ENCODE measurements around the gene ALB. TPM values are rescaled to one million over a fixed set of nuclear protein-coding genes. Genes with fewer than 3 reads are reported as not detected.

ALB gene
- total RNA-seq, 2 experiments from 2014 or later: not detected

DNA sequence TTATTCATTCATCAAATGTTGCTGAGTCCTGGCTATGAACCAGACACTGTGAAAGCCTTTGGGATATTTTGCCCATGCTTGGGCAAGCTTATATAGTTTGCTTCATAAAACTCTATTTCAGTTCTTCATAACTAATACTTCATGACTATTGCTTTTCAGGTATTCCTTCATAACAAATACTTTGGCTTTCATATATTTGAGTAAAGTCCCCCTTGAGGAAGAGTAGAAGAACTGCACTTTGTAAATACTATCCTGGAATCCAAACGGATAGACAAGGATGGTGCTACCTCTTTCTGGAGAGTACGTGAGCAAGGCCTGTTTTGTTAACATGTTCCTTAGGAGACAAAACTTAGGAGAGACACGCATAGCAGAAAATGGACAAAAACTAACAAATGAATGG lies 30.2 kb downstream of the ALB start:
- CTCF ChIA-PET: interaction anchor here (1.0 to 6.4 kb wide), 2 partner anchors 11 to 13 kb away, joined by 3 to 39 read pairs; no protein-coding TSS in a partner anchor
- intact Hi-C loops (cut with micrococcal nuclease): no loop called here
- no peak overlapping the region for H3K27ac Mint-ChIP-seq

DNA sequence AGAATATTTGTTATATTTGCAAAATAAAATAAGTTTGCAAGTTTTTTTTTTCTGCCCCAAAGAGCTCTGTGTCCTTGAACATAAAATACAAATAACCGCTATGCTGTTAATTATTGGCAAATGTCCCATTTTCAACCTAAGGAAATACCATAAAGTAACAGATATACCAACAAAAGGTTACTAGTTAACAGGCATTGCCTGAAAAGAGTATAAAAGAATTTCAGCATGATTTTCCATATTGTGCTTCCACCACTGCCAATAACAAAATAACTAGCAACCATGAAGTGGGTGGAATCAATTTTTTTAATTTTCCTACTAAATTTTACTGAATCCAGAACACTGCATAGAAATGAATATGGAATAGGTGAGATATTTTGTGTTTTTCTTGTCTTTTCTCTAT lies 31.9 kb downstream of the ALB start, which contains the start of gene AFP:
AFP (plus strand) TSS at position 238 of the 400 bp plus-strand sequence; CDS start at position 280, 42 bp downstream.
- Mint-ChIP-seq H3K27me3 (peaks cover 2% of the 10 kb centered on the region), H3K27ac (no peak within 1 kb of the TSS), H3K36me3 (ENCODE audit: low read depth) (no peaks in the 10 kb centered on the region), H3K4me1 (ENCODE audit: low read depth) (no peaks in the 10 kb centered on the region), H3K9me3 (no peaks in the 10 kb centered on the region), H3K4me3 (no peak within 1 kb of the TSS)
- ChIA-PET POLR2A (no interaction called here), CTCF (interaction anchor here (6.4 kb wide), 1 partner anchor 9 kb away, joined by 39 read pairs; no protein-coding TSS in a partner anchor)
- ATAC-seq (no peak), DNase-seq (no peak)
- TF ChIP-seq, protein P1, sequence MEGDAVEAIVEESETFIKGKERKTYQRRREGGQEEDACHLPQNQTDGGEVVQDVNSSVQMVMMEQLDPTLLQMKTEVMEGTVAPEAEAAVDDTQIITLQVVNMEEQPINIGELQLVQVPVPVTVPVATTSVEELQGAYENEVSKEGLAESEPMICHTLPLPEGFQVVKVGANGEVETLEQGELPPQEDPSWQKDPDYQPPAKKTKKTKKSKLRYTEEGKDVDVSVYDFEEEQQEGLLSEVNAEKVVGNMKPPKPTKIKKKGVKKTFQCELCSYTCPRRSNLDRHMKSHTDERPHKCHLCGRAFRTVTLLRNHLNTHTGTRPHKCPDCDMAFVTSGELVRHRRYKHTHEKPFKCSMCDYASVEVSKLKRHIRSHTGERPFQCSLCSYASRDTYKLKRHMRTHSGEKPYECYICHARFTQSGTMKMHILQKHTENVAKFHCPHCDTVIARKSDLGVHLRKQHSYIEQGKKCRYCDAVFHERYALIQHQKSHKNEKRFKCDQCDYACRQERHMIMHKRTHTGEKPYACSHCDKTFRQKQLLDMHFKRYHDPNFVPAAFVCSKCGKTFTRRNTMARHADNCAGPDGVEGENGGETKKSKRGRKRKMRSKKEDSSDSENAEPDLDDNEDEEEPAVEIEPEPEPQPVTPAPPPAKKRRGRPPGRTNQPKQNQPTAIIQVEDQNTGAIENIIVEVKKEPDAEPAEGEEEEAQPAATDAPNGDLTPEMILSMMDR (IDR thresholded peaks at IDR 0.05): no peak
- intact Hi-C loops (cut with micrococcal nuclease): no loop called here

More for the DNA sequence above, 30.2 kb downstream of the ALB start:
- no peaks in the 10 kb centered on the region for H3K4me1 Mint-ChIP-seq (ENCODE audit: low read depth)
- POLR2A ChIA-PET: no interaction called here
- DNase-seq: no peak
- H3K27me3 Mint-ChIP-seq: peaks cover 2% of the 10 kb centered on the region
- no peaks in the 10 kb centered on the region for H3K9me3 Mint-ChIP-seq
- H3K4me3 Mint-ChIP-seq: no peak overlapping the region
- H3K36me3 Mint-ChIP-seq (ENCODE audit: low read depth): no peaks in the 10 kb centered on the region
- no peak for ATAC-seq
- TF ChIP-seq, protein P1 (IDR thresholded peaks at IDR 0.05): peak; percentile 24

DNA sequence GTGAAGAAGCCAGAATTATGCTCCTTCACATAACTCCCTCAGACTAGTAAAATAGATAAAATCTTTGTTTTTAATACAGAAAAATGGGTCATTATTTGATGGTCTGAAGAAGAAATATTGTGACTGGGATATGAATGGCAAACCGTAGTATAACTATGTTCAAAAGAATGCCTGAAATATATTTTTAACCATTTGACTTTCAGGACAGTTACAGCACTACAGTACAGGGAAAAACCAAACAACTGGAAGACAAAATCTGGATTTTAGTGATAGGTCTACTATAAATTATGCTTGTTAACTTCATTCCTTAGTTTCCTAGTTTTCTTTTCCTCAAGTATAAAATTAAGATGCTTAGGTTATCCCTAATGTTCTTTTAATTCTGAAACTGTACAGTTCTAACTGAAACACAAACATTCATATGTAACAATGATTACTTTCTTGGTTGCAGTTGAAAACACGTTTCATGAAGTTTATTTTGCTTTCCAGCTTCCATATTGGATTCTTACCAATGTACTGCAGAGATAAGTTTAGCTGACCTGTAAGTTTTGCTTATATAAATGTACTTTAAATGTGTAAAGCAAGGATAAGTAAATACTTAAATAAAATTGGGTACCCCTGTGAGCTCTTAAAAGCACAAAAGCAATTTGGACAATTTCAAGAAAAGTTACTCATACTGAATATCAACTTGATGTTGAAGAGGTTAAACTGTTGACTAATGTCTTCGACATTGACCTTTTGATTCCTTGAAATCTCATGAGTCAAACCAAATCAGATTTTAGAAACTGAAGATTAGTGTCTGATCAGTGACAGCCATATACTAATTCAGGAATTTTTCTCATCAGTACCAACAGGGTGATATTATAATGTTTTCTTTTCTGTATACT lies 32.8 kb downstream of the ALB start:
- H3K9me3 Mint-ChIP-seq: no peaks in the 10 kb centered on the region
- CTCF ChIA-PET: interaction anchor here (2.4 kb wide), 1 partner anchor 9 kb away, joined by 13 read pairs; no protein-coding TSS in a partner anchor

DNA sequence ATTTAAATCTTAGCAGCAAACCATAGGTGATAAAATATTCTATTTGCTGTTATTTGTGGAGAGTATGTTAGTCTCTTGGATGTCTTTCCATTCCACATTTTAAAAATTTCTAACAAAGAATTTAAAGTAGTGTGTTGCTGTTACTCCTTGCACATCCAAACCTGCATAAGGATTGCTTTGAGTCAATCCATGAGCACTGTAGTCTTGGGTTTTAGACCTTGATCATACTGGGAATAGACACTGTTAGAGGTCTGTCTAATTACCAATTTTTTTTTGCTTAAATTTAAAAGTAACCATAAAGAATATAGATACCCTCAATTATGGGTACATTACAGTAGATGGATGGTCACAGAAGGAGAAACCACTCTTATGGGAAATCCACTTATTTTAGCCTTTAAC lies 33.5 kb downstream of the ALB start:
- intact Hi-C loops (cut with micrococcal nuclease): no loop called here
- DNase-seq: no peak
- Mint-ChIP-seq H3K36me3 (ENCODE audit: low read depth) (no peaks in the 10 kb centered on the region), H3K4me3 (no peak overlapping the region), H3K9me3 (no peaks in the 10 kb centered on the region), H3K4me1 (ENCODE audit: low read depth) (no peaks in the 10 kb centered on the region), H3K27me3 (peaks cover 4% of the 10 kb centered on the region), H3K27ac (no peak overlapping the region)
- ChIA-PET POLR2A (no interaction called here), CTCF (interaction anchor here (2.4 kb wide), 1 partner anchor 8 kb away, joined by 13 read pairs; no protein-coding TSS in a partner anchor)
- ATAC-seq: no peak
- TF ChIP-seq, protein P1 (IDR thresholded peaks at IDR 0.05): no peak

More for the DNA sequence above, 32.8 kb downstream of the ALB start:
- Mint-ChIP-seq H3K4me1 (ENCODE audit: low read depth) (no peaks in the 10 kb centered on the region), H3K27me3 (peaks cover 4% of the 10 kb centered on the region), H3K4me3 (no peak overlapping the region), H3K36me3 (ENCODE audit: low read depth) (no peaks in the 10 kb centered on the region), H3K27ac (no peak overlapping the region)
- POLR2A ChIA-PET: no interaction called here
- ATAC-seq: no peak
- TF ChIP-seq, protein P1 (IDR thresholded peaks at IDR 0.05): no peak
- intact Hi-C loops (cut with micrococcal nuclease): no loop called here
- DNase-seq: no peak

DNA sequence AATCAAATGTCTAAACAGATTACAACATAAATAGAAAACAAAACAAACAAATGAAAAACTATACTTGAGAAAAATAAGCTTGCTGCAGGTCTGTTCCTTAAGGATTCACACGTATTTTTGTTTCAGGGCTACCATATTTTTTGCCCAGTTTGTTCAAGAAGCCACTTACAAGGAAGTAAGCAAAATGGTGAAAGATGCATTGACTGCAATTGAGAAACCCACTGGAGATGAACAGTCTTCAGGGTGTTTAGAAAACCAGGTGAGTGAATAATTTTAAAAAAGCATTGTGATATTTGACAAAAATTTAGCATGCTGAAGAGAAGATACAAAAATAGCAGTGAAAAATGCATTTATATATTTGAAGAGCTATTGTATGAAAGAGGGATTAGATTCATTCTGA lies 34.0 kb downstream of the ALB start:
- Mint-ChIP-seq H3K36me3 (ENCODE audit: low read depth) (no peaks in the 10 kb centered on the region), H3K4me3 (no peak overlapping the region)
- POLR2A ChIA-PET: no interaction called here

More for the DNA sequence above, 34.0 kb downstream of the ALB start:
- TF ChIP-seq, protein P1 (IDR thresholded peaks at IDR 0.05): no peak
- ATAC-seq (no peak), DNase-seq (no peak)
- intact Hi-C loops (cut with micrococcal nuclease): no loop called here
- Mint-ChIP-seq H3K9me3 (no peaks in the 10 kb centered on the region), H3K27me3 (peaks cover 4% of the 10 kb centered on the region), H3K27ac (no peak overlapping the region), H3K4me1 (ENCODE audit: low read depth) (no peaks in the 10 kb centered on the region)
- CTCF ChIA-PET: interaction anchor here (1.6 to 2.4 kb wide), 2 partner anchors 8 to 97 kb away, joined by 4 to 13 read pairs; no protein-coding TSS in a partner anchor

All from activated CD8-positive, alpha-beta T cell treated with anti-CD3 and anti-CD28 coated beads for 36 hours (primary cell).